Ishikawa (cell line): ENCODE results near the gene GRIA4.

ENCODE experiments used
- CEBPB ChIP-seq: IDR thresholded peaks from 2 replicates; pipeline ENCODE4 v1.6.1; 2012
- CREB1 ChIP-seq: IDR thresholded peaks from 2 replicates; pipeline ENCODE4 v1.6.1; 2012; ENCODE audit warnings: low read depth
- EGR1 ChIP-seq: IDR thresholded peaks from 2 replicates; pipeline ENCODE4 v1.6.1; 2012
- EP300 ChIP-seq: IDR thresholded peaks from 2 replicates; pipeline ENCODE4 v1.6.1; 2012; ENCODE audit warnings: borderline replicate concordance
- FOXM1 ChIP-seq: IDR thresholded peaks from 2 replicates; pipeline ENCODE4 v1.6.1; 2012; ENCODE audit warnings: low read depth, borderline replicate concordance
- MAX ChIP-seq: IDR thresholded peaks from 2 replicates; pipeline ENCODE4 v1.6.1; 2012
- NFIC ChIP-seq: IDR thresholded peaks from 2 replicates; pipeline ENCODE4 v1.6.1; 2012
- RAD21 ChIP-seq: IDR thresholded peaks from 2 replicates; pipeline ENCODE4 v1.6.1; 2012; ENCODE audit warnings: low read depth
- REST ChIP-seq: IDR thresholded peaks from 2 replicates; pipeline ENCODE4 v1.6.1; 2012; ENCODE audit warnings: low read depth, mild to moderate bottlenecking
- TAF1 ChIP-seq: IDR thresholded peaks from 2 replicates; pipeline ENCODE4 v1.6.1; 2012; ENCODE audit warnings: low read depth, mild to moderate bottlenecking
- TCF12 ChIP-seq: IDR thresholded peaks from 2 replicates; pipeline ENCODE4 v1.6.1; 2012; ENCODE audit warnings: low read depth
- TEAD4 ChIP-seq: IDR thresholded peaks from 2 replicates; pipeline ENCODE4 v1.6.1; 2012
- USF1 ChIP-seq: IDR thresholded peaks from 2 replicates; pipeline ENCODE4 v1.6.1; 2012
- YY1 ChIP-seq: IDR thresholded peaks from 2 replicates; pipeline ENCODE4 v1.6.1; 2012; ENCODE audit warnings: low read depth
- ZBTB7A ChIP-seq: IDR thresholded peaks from 2 replicates; pipeline ENCODE4 v1.6.1; 2012; ENCODE audit warnings: low read depth

The GRIA4 gene

GRCh38 chr11:106021181-106021966 is 411.5 kb downstream of the GRIA4 start:
- TF ChIP-seq ZBTB7A (no peak), CEBPB (0 out of 2 replicates have a peak, but pooled peaks have one; percentile 9)

- TF ChIP-seq YY1 (0 out of 2 replicates have a peak, but pooled peaks have one; percentile 29), TAF1 (peak; percentile 8), ZBTB7A (no peak), FOXM1 (no peak), EGR1 (no peak), CEBPB (no peak), RAD21 (no peak), REST (no peak), NFIC (no peak), TEAD4 (peak; percentile 88), USF1 (peak; percentile 60), CREB1 (peak; percentile 60; the same call in 1 of the 2 replicates), TCF12 (0 out of 2 replicates have a peak, but pooled peaks have one; percentile 41), EP300 (no peak), MAX (0 out of 2 replicates have a peak, but pooled peaks have one; percentile 16)
Observed at GRCh38 chr11:106021967-106022794, 412.3 kb downstream of the GRIA4 start, which contains the start of gene MSANTD4. TSS of gene MSANTD4 (minus strand) at chr11:106022240. CDS start at chr11:106010917, 11,323 bp downstream.

GRCh38 chr11:106022795-106023275 is 413.0 kb downstream of the GRIA4 start:
- no peak for TF ChIP-seq EP300
- no peak for TF ChIP-seq CREB1
- TF ChIP-seq MAX = no peak
- no peak for TF ChIP-seq TEAD4
- no peak for TF ChIP-seq NFIC
- no peak for TF ChIP-seq FOXM1
- no peak for TF ChIP-seq RAD21
- no peak for TF ChIP-seq USF1
- no peak for TF ChIP-seq CEBPB

- no peak for TF ChIP-seq TAF1
- no peak for TF ChIP-seq ZBTB7A
Observed at GRCh38 chr11:106030609-106031008, 420.7 kb downstream of the GRIA4 start.

GRCh38 chr11:106031202-106031810 is 421.4 kb downstream of the GRIA4 start:
- TF ChIP-seq TEAD4 (no peak), TCF12 (no peak), USF1 (no peak), FOXM1 (no peak), YY1 (no peak)
